Astrocyte (in vitro differentiated cells and primary cell): Measurements from ENCODE around the gene ZNF862. TPM values are rescaled to one million over a fixed set of nuclear protein-coding genes. Genes with fewer than 3 reads are reported as not detected.

ENCODE experiments used
- DNase-seq: peaks from one replicate; pipeline ENCODE4 v3.0.0-alpha.2; 2010; ENCODE audit warnings: low read depth
- FAIRE-seq: peaks from 2 replicates; lab custom pipeline; 2011; peaks lifted over from hg19 to GRCh38; lab: Jason Lieb, UNC
- H2AFZ ChIP-seq: 2 replicates; pipeline ENCODE4 v1.6.0; 2012; ENCODE audit warnings: low read depth, low read length, inconsistent platforms
- H3K27ac ChIP-seq: 2 replicates; pipeline ENCODE4 v1.5.1; 2011; ENCODE audit warnings: low read depth, low read length, inconsistent platforms
- H3K27me3 ChIP-seq: 2 replicates; pipeline ENCODE4 v1.6.0; 2011; ENCODE audit warnings: low read length, inconsistent platforms; ENCODE audit not compliant: insufficient read depth
- H3K36me3 ChIP-seq: 2 replicates; pipeline ENCODE4 v1.5.1; 2011; ENCODE audit warnings: low read length, inconsistent platforms; ENCODE audit not compliant: insufficient read depth
- H3K4me1 ChIP-seq: 2 replicates; pipeline ENCODE4 v1.5.1; 2011; ENCODE audit warnings: low read length, inconsistent platforms; ENCODE audit not compliant: insufficient read depth
- H3K4me2 ChIP-seq: 2 replicates; pipeline ENCODE4 v1.6.0; 2012; ENCODE audit warnings: low read length, inconsistent platforms
- H3K4me3 ChIP-seq: 2 replicates; pipeline ENCODE4 v1.5.1; 2011; ENCODE audit warnings: low read depth, mild to moderate bottlenecking, low read length, inconsistent platforms; ENCODE audit not compliant: insufficient read depth
- H3K79me2 ChIP-seq: 2 replicates; pipeline ENCODE4 v1.6.0; 2012; ENCODE audit warnings: mild to moderate bottlenecking, low read length, inconsistent platforms; ENCODE audit not compliant: insufficient read depth
- H3K9ac ChIP-seq: 2 replicates; pipeline ENCODE4 v1.6.0; 2012; ENCODE audit warnings: mild to moderate bottlenecking, low read length, inconsistent platforms
- H3K9me3 ChIP-seq: 2 replicates; pipeline ENCODE4 v1.5.1; 2012; ENCODE audit warnings: low read depth, mild to moderate bottlenecking, low read length, inconsistent platforms; ENCODE audit not compliant: insufficient read depth
- H4K20me1 ChIP-seq: 2 replicates; pipeline ENCODE4 v1.6.0; 2012; ENCODE audit warnings: low read length, inconsistent platforms; ENCODE audit not compliant: insufficient read depth
- H3K27ac Mint-ChIP-seq: one replicate; pipeline ENCODE4 v1.8.0; 2021; ENCODE audit warnings: mild to moderate bottlenecking, mixed read lengths; ENCODE audit not compliant: unreplicated experiment
- H3K27me3 Mint-ChIP-seq: one replicate; pipeline ENCODE4 v1.8.0; 2021; ENCODE audit warnings: low read depth, mixed read lengths; ENCODE audit not compliant: unreplicated experiment
- H3K36me3 Mint-ChIP-seq: one replicate; pipeline ENCODE4 v1.8.0; 2021; ENCODE audit warnings: low read depth, mixed read lengths; ENCODE audit not compliant: unreplicated experiment
- H3K4me1 Mint-ChIP-seq: one replicate; pipeline ENCODE4 v1.8.0; 2021; ENCODE audit warnings: low read depth, mixed read lengths; ENCODE audit not compliant: unreplicated experiment
- H3K4me3 Mint-ChIP-seq: one replicate; pipeline ENCODE4 v1.8.0; 2021; ENCODE audit warnings: mild to moderate bottlenecking, moderate library complexity, mixed read lengths; ENCODE audit not compliant: unreplicated experiment
- H3K9me3 Mint-ChIP-seq: one replicate; pipeline ENCODE4 v1.8.0; 2021; ENCODE audit warnings: mild to moderate bottlenecking, mixed read lengths; ENCODE audit not compliant: unreplicated experiment
- CTCF ChIP-seq: IDR thresholded peaks from 2 replicates; pipeline ENCODE4 v1.5.1; 2011; ENCODE audit warnings: low read depth, mild to moderate bottlenecking, inconsistent platforms, low read length, moderate library complexity; ENCODE audit not compliant: insufficient read depth
- EZH2 ChIP-seq: IDR thresholded peaks from 2 replicates; pipeline ENCODE4 v1.6.1; 2012; ENCODE audit warnings: mild to moderate bottlenecking, low read length, inconsistent platforms; ENCODE audit not compliant: insufficient read depth
- total RNA-seq: library from RNA; stranded (reverse); gene quantifications from 2 replicates; pipeline ENCODE4 v1.2.1, GENCODE V29; 2021

ZNF862 gene
- total RNA-seq, 1 donor from 2014 or later, result 13.2 TPM

- TF ChIP-seq CTCF (no peak), EZH2 (no peak)
- H3K4me3 ChIP-seq, result no peak overlapping the region
- no peaks in the 10 kb centered on the region for H3K9me3 Mint-ChIP-seq
- no peaks in the 10 kb centered on the region for H3K36me3 ChIP-seq
- no peak overlapping the region for H3K27ac Mint-ChIP-seq
- peaks cover 1% of the 10 kb centered on the region for H3K4me1 Mint-ChIP-seq
- no peak overlapping the region for H3K4me2 ChIP-seq
- no peak overlapping the region for H3K4me3 Mint-ChIP-seq
- H3K27me3 ChIP-seq, result no peaks in the 10 kb centered on the region
- no peaks in the 10 kb centered on the region for H3K4me1 ChIP-seq
- no peaks in the 10 kb centered on the region for H3K79me2 ChIP-seq
- H3K27ac ChIP-seq, result no peak overlapping the region
- FAIRE-seq (no peak), DNase-seq (no peak)
- H3K27me3 Mint-ChIP-seq, result peaks cover 25% of the 10 kb centered on the region
- no peak overlapping the region for H3K9ac ChIP-seq
- H3K36me3 Mint-ChIP-seq, result no peaks in the 10 kb centered on the region
- H4K20me1 ChIP-seq, result no peaks in the 10 kb centered on the region
- H2AFZ ChIP-seq, result no peak overlapping the region
- H3K9me3 ChIP-seq, result no peaks in the 10 kb centered on the region
These were observed 15.0 kb upstream of the ZNF862 start for GRCh38 chr7:149823191-149823630.

GRCh38 chr7:149823631-149824199 is 14.5 kb upstream of the ZNF862 start:
- H3K9me3 Mint-ChIP-seq, result no peaks in the 10 kb centered on the region

More at GRCh38 chr7:149823631-149824199, 14.5 kb upstream of the ZNF862 start:
- TF ChIP-seq EZH2 (no peak), CTCF (no peak)
- no peak overlapping the region for H3K4me3 ChIP-seq
- peaks cover 1% of the 10 kb centered on the region for H3K4me1 Mint-ChIP-seq
- H3K27ac Mint-ChIP-seq, result no peak overlapping the region
- no peaks in the 10 kb centered on the region for H3K27me3 ChIP-seq
- no peak for DNase-seq
- H3K79me2 ChIP-seq, result no peaks in the 10 kb centered on the region
- no peaks in the 10 kb centered on the region for H3K36me3 Mint-ChIP-seq
- no peak overlapping the region for H3K27ac ChIP-seq
- no peaks in the 10 kb centered on the region for H4K20me1 ChIP-seq
- no peak overlapping the region for H3K4me3 Mint-ChIP-seq
- H3K9ac ChIP-seq, result no peak overlapping the region
- no peaks in the 10 kb centered on the region for H3K4me1 ChIP-seq
- H3K27me3 Mint-ChIP-seq, result peaks cover 25% of the 10 kb centered on the region
- H3K36me3 ChIP-seq, result no peaks in the 10 kb centered on the region
- no peak overlapping the region for H2AFZ ChIP-seq
- no peak overlapping the region for H3K4me2 ChIP-seq
- FAIRE-seq, result no peak
- H3K9me3 ChIP-seq, result no peaks in the 10 kb centered on the region
